ENCODE data around the gene ANKMY1.

- TF ChIP-seq CTCF (IDR thresholded peaks at IDR 0.05) (no peak), POLR2A (IDR thresholded peaks at IDR 0.05) (no peak)
Measured at GRCh38 chr2:240597054-240597418, 39.2 kb upstream of the ANKMY1 start.

Data from testis (tissue), 2 donors.